T follicular helper cell (primary cell): ENCODE results near the gene HOXA11.

Experiments used
- DNase-seq: peaks from one replicate; pipeline ENCODE4 v3.0.0-alpha.2; 2020; ENCODE audit warnings: low read depth

Gene HOXA11

GRCh38 chr7:27180431-27181420 lies 4.3 kb downstream of the HOXA11 start:
- DNase-seq, result no peak

- no peak for DNase-seq
These were observed 5.3 kb downstream of the HOXA11 start for GRCh38 chr7:27179503-27180430.

- DNase-seq, result no peak
These were observed 6.0 kb downstream of the HOXA11 start for GRCh38 chr7:27179030-27179429.

GRCh38 chr7:27178366-27178765 lies 6.7 kb downstream of the HOXA11 start:
- DNase-seq, result no peak

- DNase-seq, result no peak
These were observed 7.2 kb downstream of the HOXA11 start for GRCh38 chr7:27177795-27178320.

GRCh38 chr7:27176962-27177794 lies 7.9 kb downstream of the HOXA11 start:
- DNase-seq, result no peak

GRCh38 chr7:27176524-27176845 lies 8.5 kb downstream of the HOXA11 start:
- DNase-seq, result no peak

- DNase-seq, result no peak
These were observed 9.2 kb downstream of the HOXA11 start for GRCh38 chr7:27175626-27176523.

GRCh38 chr7:27174874-27175625 lies 10.0 kb downstream of the HOXA11 start:
- no peak for DNase-seq

GRCh38 chr7:27173956-27174873 lies 10.8 kb downstream of the HOXA11 start, which contains the start of gene HOXA10:
Gene HOXA10, minus strand, starts transcription at chr7:27174320. Its CDS starts 14 bp downstream, at chr7:27174306.
- DNase-seq, result no peak

- DNase-seq, result no peak
These were observed 11.5 kb downstream of the HOXA11 start for GRCh38 chr7:27173511-27173955.

GRCh38 chr7:27172823-27173510 lies 12.1 kb downstream of the HOXA11 start:
- no peak for DNase-seq

- DNase-seq, result no peak
These were observed 12.7 kb downstream of the HOXA11 start for GRCh38 chr7:27172315-27172774.

- no peak for DNase-seq
These were observed 13.3 kb downstream of the HOXA11 start for GRCh38 chr7:27171637-27172314.

- no peak for DNase-seq
These were observed 13.8 kb downstream of the HOXA11 start for GRCh38 chr7:27171325-27171636.

- no peak for DNase-seq
These were observed 14.4 kb downstream of the HOXA11 start for GRCh38 chr7:27170426-27171324.
